RKO (cell line): Measurements from ENCODE around the gene AFM.

Experiments
- DNase-seq: peaks from one replicate; pipeline ENCODE4 v3.0.0-alpha.2; 2016; ENCODE audit warnings: low spot score

AFM gene

GRCh38 chr4:73451404-73451803, 30.1 kb upstream of the AFM start:
- no peak for DNase-seq

GRCh38 chr4:73451981-73452747, 29.4 kb upstream of the AFM start:
- no peak for DNase-seq

GRCh38 chr4:73452953-73453700, 28.4 kb upstream of the AFM start:
- no peak for DNase-seq

- DNase-seq: no peak
Observed at GRCh38 chr4:73453701-73454005, 27.9 kb upstream of the AFM start.

- no peak for DNase-seq
Observed at GRCh38 chr4:73454920-73455319, 26.6 kb upstream of the AFM start.

GRCh38 chr4:73456177-73457022, 25.1 kb upstream of the AFM start:
- DNase-seq: no peak

- no peak for DNase-seq
Observed at GRCh38 chr4:73458184-73459047, 23.1 kb upstream of the AFM start.

- DNase-seq: no peak
Observed at GRCh38 chr4:73459048-73459421, 22.5 kb upstream of the AFM start.

GRCh38 chr4:73460913-73461522, 20.5 kb upstream of the AFM start:
- no peak for DNase-seq

- DNase-seq: no peak
Observed at GRCh38 chr4:73468170-73468569, 13.4 kb upstream of the AFM start.

GRCh38 chr4:73470728-73471127, 10.8 kb upstream of the AFM start:
- no peak for DNase-seq

- no peak for DNase-seq
Observed at GRCh38 chr4:73477176-73477575, 4.4 kb upstream of the AFM start.

GRCh38 chr4:73479323-73479722, 2.2 kb upstream of the AFM start:
- DNase-seq: no peak

- no peak for DNase-seq
Observed at GRCh38 chr4:73485085-73485484, 3.5 kb downstream of the AFM start.

- DNase-seq: no peak
Observed at GRCh38 chr4:73485596-73485995, 4.1 kb downstream of the AFM start.

GRCh38 chr4:73486497-73486896, 5.0 kb downstream of the AFM start:
- no peak for DNase-seq

- no peak for DNase-seq
Observed at GRCh38 chr4:73487233-73487632, 5.7 kb downstream of the AFM start.

GRCh38 chr4:73499996-73500765, 18.6 kb downstream of the AFM start:
- no peak for DNase-seq

- DNase-seq: no peak
Observed at GRCh38 chr4:73501664-73502265, 20.2 kb downstream of the AFM start.

GRCh38 chr4:73505567-73505966, 24.0 kb downstream of the AFM start:
- DNase-seq: no peak
